NCI-H524 (cell line): ENCODE results near the gene BTBD10.

ENCODE experiments used
- DNase-seq, 2 experiments: peaks; one replicate each; lab custom pipeline; 2025; lab: John Stamatoyannopoulos, UW

Gene BTBD10

GRCh38 chr11:13373216-13373615 is 89.8 kb downstream of the BTBD10 start:
- no peak for DNase-seq

DNA sequence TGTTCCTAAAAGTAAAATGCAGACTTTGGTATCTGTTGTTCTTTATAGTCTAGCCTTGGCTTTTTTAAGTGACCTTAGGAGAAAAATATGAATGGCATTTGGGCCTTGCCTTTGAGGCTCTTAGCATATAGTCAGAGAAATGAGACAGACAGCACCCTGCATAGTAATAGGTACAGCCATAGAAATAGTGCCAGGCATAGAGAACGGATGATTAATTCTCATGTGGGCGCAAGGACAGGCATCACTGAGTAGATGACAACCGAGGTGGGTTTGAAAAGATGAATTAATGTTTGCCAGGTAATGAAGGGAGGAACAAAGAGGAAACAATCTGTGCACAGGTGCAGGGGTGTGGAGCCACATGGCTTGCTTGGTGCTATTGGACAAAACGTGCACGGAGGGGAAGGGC is 95.0 kb downstream of the BTBD10 start:
- no peak for DNase-seq

- DNase-seq: no peak
These were observed 95.9 kb downstream of the BTBD10 start for GRCh38 chr11:13367115-13367514.

DNA sequence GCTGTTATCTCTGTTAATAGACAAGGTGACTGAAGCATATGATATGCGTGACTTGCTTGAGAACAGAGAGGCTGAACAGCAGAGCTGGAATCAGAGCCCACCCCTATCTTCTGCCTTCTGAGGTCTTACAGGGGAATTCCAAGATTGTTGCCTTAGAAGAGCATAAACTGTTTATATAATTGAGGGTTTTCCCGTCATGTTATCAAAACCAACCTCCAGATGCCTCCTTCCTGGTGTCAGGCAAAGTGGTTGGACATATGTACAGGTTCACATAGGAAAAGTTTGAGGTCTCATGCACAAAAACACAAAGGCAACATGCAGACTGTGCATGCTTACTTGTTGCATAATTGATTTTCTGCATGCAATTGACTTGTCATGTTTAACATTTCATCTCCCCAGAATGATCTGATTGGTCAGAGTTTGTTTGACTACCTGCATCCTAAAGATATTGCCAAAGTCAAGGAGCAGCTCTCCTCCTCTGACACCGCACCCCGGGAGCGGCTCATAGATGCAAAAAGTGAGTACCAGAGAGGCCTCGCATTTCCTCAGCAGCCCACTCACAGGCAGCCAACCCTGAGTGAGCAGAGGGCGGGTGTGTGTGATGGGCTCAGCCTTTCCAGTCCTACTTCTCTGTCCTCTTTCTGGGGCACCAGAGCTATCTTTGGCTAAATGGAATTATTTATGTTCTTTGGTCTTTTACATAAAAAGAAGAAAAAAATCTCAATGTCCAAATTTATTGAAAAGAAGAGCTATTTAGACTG is 96.6 kb downstream of the BTBD10 start:
- no peak for DNase-seq

GRCh38 chr11:13364388-13364787 is 98.6 kb downstream of the BTBD10 start:
- no peak for DNase-seq

DNA sequence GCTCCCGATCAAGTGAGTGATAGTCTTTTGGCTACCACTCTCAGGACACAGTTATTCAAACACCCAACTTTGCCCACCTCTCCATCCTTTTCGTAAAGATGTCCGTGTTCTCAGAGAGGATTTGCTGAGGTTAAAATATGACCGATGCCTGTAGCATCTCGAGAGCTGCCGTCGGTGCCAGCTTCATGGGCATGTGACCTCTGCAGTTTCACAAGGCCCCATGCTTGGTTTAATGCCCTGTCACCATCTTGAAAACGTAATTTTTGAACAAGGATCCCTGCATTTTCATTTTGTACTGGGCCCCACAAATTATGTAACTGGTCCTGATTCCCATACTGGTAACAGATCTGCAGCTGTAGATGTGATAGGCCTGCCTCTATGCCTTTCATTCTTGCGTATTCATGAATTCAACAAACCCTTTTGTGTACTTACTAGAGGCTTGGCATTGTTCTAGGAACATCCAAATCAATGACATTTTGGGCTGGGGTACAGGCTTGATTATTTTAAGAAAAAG is 100.4 kb downstream of the BTBD10 start:
- no peak for DNase-seq

DNA sequence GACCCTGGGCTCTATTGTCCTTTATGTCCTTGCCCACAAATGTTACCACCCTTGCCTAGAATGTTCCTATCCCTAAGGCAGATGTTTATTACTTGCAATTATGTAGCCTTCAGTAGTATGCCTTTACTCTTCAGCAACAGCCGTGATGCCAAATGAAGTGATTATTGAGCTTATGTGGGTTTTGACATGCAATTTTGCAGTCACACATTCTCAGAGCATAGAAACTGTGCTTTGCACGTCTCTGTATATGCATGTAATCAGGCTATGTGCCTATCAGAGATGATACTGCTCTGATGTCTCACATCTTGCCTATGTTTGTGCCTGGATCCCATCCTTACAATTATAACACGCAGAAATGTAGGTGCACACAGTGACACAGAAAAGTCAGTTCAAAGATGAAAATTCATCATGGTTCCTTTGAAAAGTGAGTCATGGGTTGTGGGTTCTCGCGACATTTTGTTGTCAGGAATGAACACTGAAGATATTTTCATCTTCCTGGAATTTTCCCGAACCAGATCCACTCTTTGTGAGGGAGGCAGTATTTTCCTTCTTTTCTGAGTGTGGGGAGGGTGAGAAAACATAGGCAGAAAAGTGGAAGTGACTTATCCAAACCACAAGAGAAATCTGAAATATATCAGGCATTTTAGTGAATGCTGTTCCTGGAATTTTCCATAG is 104.3 kb downstream of the BTBD10 start:
- no peak for DNase-seq

DNA sequence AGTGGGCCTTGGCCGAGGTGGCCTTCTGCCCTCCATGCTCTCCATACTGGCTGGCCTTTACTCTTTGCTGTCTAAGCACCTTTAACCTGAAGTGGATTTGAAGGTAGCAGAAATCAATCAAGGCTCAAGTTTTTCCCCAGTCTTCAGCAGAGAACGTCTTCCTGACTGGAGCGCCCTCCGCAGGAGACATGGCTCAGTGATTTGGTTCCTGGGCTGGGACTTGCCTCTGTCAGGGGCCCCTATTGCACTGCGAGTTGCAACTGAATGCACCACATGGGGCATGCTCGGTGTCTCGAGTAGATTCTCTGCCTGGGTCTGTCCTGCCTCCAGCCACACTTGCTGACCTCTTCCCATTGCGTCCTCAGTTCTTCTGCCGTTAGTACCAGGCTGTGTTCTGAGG is 105.8 kb downstream of the BTBD10 start:
- DNase-seq: no peak

DNA sequence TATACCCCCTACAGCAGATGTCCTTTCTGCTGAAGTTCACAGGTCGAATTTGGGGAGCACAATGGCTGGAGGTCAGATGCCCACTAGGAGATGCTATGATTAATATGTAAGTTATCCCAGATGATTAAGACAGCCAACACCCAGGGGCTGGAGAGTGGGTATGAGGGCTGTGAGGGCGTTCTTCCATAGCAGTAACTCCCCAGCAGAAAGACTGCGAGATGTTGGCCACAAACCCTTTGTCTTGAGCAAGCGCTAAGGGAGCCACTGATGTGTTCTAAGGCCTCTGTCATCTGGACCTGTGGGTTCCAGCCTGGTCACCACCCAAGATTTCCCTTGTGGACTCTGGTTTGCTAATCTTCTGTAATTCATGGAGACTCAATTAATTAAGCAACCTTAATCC is 107.8 kb downstream of the BTBD10 start:
- no peak for DNase-seq

GRCh38 chr11:13354335-13354734 is 108.7 kb downstream of the BTBD10 start:
- DNase-seq: no peak

DNA sequence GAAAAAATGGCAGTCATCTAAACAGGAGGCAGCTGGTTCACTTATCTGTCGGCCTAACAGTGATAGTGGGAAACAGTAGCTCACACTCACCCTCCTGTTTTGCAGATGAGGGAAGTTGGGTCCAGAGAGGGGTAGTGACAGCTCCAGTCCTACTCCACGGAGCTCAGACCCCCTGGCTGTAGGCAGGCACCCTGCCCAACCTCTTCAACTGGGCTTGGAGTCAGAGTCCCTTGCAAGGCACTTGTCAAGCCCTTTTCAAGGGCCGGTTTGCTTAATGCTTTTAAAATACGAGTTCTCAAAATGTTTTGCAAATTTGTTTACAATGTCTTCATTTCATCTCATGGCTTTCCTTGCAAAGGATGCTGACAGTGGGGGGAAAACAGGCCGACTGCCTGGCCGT is 110.3 kb downstream of the BTBD10 start:
- no peak for DNase-seq

DNA sequence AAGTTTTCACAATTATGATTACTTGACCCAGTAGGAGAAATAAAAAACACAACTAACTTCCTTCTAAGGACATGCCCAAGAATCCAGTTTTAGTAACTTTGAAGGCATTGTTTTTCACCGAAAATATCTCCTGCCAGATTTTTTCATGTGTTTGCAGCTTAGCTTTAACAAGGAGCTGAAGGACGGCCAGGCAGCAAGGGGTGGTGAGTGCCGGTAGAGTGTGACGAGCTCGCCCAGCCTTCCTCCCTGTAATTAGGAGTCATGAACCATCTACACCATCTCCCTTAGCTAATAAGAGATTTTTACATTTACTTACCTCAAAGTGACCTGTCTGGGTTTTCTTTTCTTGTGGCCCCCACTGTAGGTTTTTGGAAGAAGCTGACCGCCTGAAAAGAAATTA is 113.4 kb downstream of the BTBD10 start:
- no peak for DNase-seq

GRCh38 chr11:13349046-13349445 is 114.0 kb downstream of the BTBD10 start:
- no peak for DNase-seq

DNA sequence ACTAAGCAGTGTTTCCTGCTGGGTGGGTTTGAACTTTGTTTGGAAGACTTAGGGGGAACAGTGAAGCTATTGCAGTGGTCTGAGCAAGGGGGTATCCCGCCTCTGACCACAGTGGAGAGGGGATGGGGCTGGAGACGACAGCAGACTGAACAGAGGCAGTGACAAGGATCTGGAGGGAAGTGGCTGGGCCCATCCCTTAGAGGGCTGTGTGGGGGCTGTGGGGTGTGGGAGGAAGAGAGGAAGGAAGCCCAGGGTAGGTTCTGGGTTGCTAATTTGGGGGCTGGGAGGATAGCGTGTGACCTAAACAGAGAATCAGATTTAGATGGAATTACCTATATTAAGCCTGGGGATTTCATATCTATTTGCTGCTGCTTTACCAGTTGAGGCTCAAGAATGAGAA is 114.7 kb downstream of the BTBD10 start:
- no peak for DNase-seq

DNA sequence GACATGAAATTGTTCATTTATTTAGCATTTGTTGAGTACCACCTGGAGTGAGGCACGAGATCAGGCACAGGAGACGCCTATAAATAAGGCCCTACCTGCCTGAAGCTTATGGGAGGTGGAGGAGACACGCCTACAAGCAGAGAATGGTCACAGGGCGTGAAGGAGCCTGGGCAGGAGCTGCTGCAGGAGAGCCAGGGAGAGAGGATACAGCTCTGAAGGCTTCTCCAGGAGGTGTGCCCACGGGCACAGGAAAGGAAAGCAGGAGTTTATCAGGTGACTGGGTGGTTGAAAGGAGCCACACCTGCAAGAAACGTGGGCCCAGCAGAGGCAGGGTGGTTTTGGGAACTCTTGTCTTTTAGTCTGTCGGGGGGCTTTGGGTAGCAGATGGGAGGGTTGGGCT is 115.1 kb downstream of the BTBD10 start:
- DNase-seq: no peak

DNA sequence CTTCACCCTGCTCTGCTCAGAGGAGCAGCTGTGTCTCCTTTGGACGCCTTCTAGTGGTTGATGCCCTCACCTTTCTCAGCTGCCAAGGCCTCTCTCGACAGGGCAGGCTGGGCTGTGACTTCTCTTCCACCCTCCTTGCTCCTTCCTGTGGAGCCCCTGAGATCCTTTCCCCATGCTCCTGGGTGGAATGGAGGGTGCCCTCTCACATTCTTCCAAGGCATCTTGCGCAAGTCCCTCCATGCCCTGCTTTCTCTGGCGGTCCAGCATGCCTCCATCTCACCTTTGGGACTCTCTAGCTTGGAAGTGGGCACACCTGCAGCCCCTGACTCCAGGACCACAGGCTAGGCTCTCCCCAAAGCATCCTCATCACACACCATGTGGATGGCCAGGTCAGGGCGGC is 116.6 kb downstream of the BTBD10 start:
- DNase-seq: no peak

- no peak for DNase-seq
These were observed 118.2 kb downstream of the BTBD10 start for GRCh38 chr11:13344818-13345217.

GRCh38 chr11:13343931-13344717 is 118.9 kb downstream of the BTBD10 start:
- DNase-seq: peak; percentile 7 to 70

DNA sequence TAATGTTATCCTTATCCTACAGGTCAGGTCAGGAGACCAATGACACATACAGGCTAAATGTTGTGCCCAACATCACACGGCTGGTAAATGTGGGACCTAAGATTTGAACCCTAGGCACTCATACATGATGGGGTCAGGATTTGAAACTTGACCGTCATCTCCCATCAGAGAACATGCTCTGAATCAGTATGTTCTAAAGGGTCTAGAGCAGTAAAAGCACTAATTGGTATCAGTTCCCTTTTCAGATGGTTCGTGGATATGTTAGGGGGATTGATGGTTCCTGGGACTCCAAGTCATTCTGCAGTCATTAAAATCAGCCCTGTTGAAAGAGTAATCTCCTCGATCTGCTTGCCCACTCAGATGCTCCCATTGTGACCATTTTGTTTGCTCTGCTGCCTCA is 120.0 kb downstream of the BTBD10 start:
- DNase-seq: no peak

DNA sequence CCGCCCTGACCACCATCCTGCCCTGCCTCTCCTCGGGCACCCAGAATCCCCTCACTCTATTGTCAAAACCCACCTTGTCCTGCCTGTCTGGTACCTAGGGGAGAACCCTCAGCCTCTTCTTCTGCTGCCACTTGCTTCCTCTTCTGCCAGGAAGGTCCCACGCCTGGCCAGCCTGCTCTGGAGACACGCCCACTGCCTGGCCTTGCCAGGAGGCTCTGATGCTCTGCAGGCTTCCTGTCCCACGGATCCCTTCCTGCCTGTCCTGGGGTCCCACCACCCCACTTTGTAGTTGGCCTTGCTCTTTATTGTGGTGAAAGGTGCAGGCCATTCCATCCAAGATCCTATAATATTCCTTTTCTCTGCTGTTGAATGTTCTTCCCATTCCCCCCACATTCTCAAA is 122.0 kb downstream of the BTBD10 start:
- no peak for DNase-seq

- DNase-seq: no peak
These were observed 123.5 kb downstream of the BTBD10 start for GRCh38 chr11:13339195-13340153.
